H1 (cell line): Measurements from ENCODE around the gene ACP2. TPM values are rescaled to one million over a fixed set of nuclear protein-coding genes. Genes with fewer than 3 reads are reported as not detected.

Experiments used
- ASH2L ChIP-seq: fragments of 200-600, 300-600 bp; sonication (generic); IDR thresholded peaks from one replicate; pipeline ENCODE4 v1.7.1; 2017; ENCODE audit warnings: low read length
- BCL11A ChIP-seq, 2 experiments: IDR thresholded peaks; one replicate each; pipeline ENCODE4 v1.6.1; 2011; ENCODE audit warnings: low read depth in 2 of 2, low read length in 2 of 2, mild to moderate bottlenecking in 2 of 2
- KDM1A ChIP-seq: fragments of 200-600, 300-600 bp; sonication (generic); IDR thresholded peaks from 2 replicates; pipeline ENCODE4 v1.7.1; 2016; ENCODE audit warnings: mild to moderate bottlenecking, low read length, borderline replicate concordance
- PHF8 ChIP-seq: fragments of 200-600 bp; sonication (generic); conservative IDR thresholded peaks from 2 replicates; pipeline ENCODE4 v1.7.1; 2012; ENCODE audit warnings: low read depth, mild to moderate bottlenecking, inconsistent platforms, low read length, moderate library complexity
- POLR2AphosphoS5 ChIP-seq: IDR thresholded peaks from 2 replicates; pipeline ENCODE4 v1.6.1; 2011; ENCODE audit warnings: low read depth, low read length
- RAD21 ChIP-seq, 2 experiments: IDR thresholded peaks in 1 of 2; conservative IDR thresholded peaks in 1 of 2; 2 replicates each; pipeline ENCODE4 v1.6.1; 2011; ENCODE audit warnings: low read depth in 2 of 2, low read length in 2 of 2, improper control_type of control experiment in 1 of 2, inconsistent platforms in 1 of 2, mild to moderate bottlenecking in 1 of 2, moderate library complexity in 1 of 2
- TAF1 ChIP-seq: IDR thresholded peaks from 2 replicates; pipeline ENCODE4 v1.6.1; 2011; ENCODE audit warnings: mild to moderate bottlenecking, low read depth, low read length
- TAF7 ChIP-seq: optimal IDR thresholded peaks from 2 replicates; pipeline ENCODE3; 2011; ENCODE audit warnings: low read depth, mild to moderate bottlenecking, inconsistent platforms, low read length, moderate library complexity, borderline replicate concordance
- polyA plus RNA-seq, 7 experiments: library from polyadenylated mRNA; depleted of rRNA in 3 of 7; stranded (reverse) in 5 of 7; unstranded in 2 of 7; fragments of >200 nt in 5 of 7; fragments of 200-250 nt in 2 of 7; gene quantifications; 1 replicate in 5 of 7; 2 replicates in 1 of 7; 4 replicates in 1 of 7; pipeline versions ENCODE4 v1.2.1 to v1.2.3, GENCODE V29; 2011 to 2013; ENCODE audit warnings: missing spikeins in 2 of 7, mixed read lengths in 2 of 7
- total RNA-seq: library from RNA; stranded (reverse); fragmentation: NEBNext Ultra II Directional; extraction: Animal tissue kit (Norgen Biotek cat#: 25700); gene quantifications from 2 replicates; pipeline ENCODE4 v1.2.1, GENCODE V29; 2021
- TF ChIP-seq, protein P1 (sequence below): IDR thresholded peaks from 2 replicates; pipeline ENCODE4 v1.6.1; 2012; ENCODE audit warnings: inconsistent platforms

Gene ACP2
- total and polyA plus RNA-seq, 2 of the 8 experiments (the other 6 are each of a cell fraction or from before 2014, with no cell fraction given), result 17.8 to 19.8 TPM

DNA sequence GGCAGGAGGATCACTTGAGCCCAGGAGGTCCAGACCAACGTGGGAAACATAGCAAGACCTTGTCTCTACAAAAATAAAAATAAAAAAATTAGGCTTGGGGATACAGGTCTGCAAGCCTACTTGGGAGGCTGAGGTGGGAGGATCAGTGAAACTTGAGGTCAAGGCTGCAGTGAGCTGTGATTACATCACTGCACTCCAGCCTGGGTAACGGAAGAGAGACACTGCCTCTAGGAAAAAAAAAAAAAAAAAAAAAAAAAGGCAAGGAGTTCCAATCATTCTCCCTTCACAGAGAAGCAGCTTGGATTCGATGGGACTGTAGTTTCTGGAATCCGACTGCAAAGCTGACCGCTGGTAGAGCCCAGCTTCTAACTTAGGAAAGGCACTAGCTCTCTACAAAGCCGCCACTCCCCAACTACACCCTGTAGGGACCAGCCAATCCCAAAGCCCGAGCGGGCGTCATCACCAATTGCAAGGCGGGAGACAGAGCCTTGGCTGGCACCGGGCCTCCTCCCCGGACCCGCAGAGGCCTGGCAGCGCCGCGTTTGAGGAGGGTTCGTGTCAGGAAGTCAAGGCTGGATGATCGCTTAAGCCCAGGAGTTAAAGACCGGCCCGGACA, 34.6 kb downstream of the ACP2 start (continued):
- TF ChIP-seq PHF8 (peak; percentile 42; the same call in 1 of the 2 replicates), BCL11A (IDR thresholded peaks at IDR 0.05; ENCODE audit: low read depth in 2 of 2, low read length in 2 of 2) (no peak), POLR2AphosphoS5 (peak; percentile 81), KDM1A (no peak), TAF7 (peak; percentile 15), ASH2L (no peak), TAF1 (peak; percentile 76), RAD21 (IDR thresholded peaks at IDR 0.05 in 1 of 2, conservative IDR thresholded peaks at IDR 0.05 in 1 of 2; ENCODE audit: low read depth in 2 of 2, low read length in 2 of 2) (no peak)
- TF ChIP-seq, protein P1, sequence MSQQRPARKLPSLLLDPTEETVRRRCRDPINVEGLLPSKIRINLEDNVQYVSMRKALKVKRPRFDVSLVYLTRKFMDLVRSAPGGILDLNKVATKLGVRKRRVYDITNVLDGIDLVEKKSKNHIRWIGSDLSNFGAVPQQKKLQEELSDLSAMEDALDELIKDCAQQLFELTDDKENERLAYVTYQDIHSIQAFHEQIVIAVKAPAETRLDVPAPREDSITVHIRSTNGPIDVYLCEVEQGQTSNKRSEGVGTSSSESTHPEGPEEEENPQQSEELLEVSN, result peak; percentile 37; the same call in 1 of the 2 replicates
